GM12878 (cell line): Measurements from ENCODE around the gene MOK. TPM values are rescaled to one million over a fixed set of nuclear protein-coding genes. Genes with fewer than 3 reads are reported as not detected.

Experiments
- ATAC-seq: fragments of 200-7000 bp; cut with Tn5 transposase; 3 replicates; pipeline ENCODE4 v1.9.1; 2020; ENCODE audit warnings: mild to moderate bottlenecking, moderate library complexity
- BruUV-seq: library from RNA; stranded (reverse); fragments of 400-500 nt; replicated peaks from 2 replicates; lab custom pipeline; 2021; lab: Mats Ljungman, UMichigan
- CTCF ChIA-PET: fragments of 300-600 bp; sonication (Branson Sonifier 250); formaldehyde crosslinking; extraction: SDS; loops from one replicate; lab custom pipeline; 2021; ENCODE audit warnings: inconsistent platforms; lab: Yijun Ruan, JAX
- POLR2A ChIA-PET: fragments of 350-600 bp; formaldehyde crosslinking; extraction: SDS; loops from one replicate; lab custom pipeline; 2021; ENCODE audit warnings: inconsistent platforms; lab: Charles Lee
- RAD21 ChIA-PET: fragments of 300-600 bp; sonication (Branson Sonifier 250); formaldehyde crosslinking; loops from one replicate; lab custom pipeline; 2023; ENCODE audit warnings: antibody characterized with exemption; ENCODE audit not compliant: unreplicated experiment; lab: Charles Lee
- SMC1A ChIA-PET: fragments of 300-600 bp; sonication (Branson Sonifier 250); formaldehyde crosslinking; loops from one replicate; lab custom pipeline; 2023; ENCODE audit not compliant: unreplicated experiment, uncharacterized antibody; lab: Charles Lee
- DNase-seq: peaks from one replicate; pipeline ENCODE4 v3.0.0-alpha.2; 2011; ENCODE audit warnings: low read depth, low spot score
- FAIRE-seq: peaks from 3 replicates; lab custom pipeline; 2011; peaks lifted over from hg19 to GRCh38; lab: Jason Lieb, UNC
- H2AFZ ChIP-seq: 2 replicates; pipeline ENCODE4 v1.6.0; 2011; ENCODE audit warnings: low read depth, low read length, control low read depth; ENCODE audit not compliant: control insufficient read depth
- H3K27ac ChIP-seq: 2 replicates; pipeline ENCODE4 v1.5.1; 2011; ENCODE audit warnings: control low read depth; ENCODE audit not compliant: control insufficient read depth, insufficient read depth
- H3K27me3 ChIP-seq, 2 experiments: replicated peaks in 1 of 2; 2 replicates each; pipeline versions ENCODE4 v1.6.0 to v1.6.1; 2011; ENCODE audit warnings: low read length in 1 of 2; ENCODE audit not compliant: control insufficient read depth in 2 of 2, insufficient read depth in 2 of 2
- H3K36me3 ChIP-seq, 2 experiments: 2 replicates each; pipeline ENCODE4 v1.5.1; 2011; ENCODE audit warnings: low read length in 1 of 2; ENCODE audit not compliant: control insufficient read depth in 2 of 2, insufficient read depth in 2 of 2
- H3K4me1 ChIP-seq: 2 replicates; pipeline ENCODE4 v1.6.1; 2011; ENCODE audit warnings: mild to moderate bottlenecking, low read length, moderate library complexity, mixed read lengths; ENCODE audit not compliant: control insufficient read depth, insufficient read depth
- H3K4me2 ChIP-seq: 2 replicates; pipeline ENCODE4 v1.6.0; 2011; ENCODE audit warnings: control low read depth; ENCODE audit not compliant: control insufficient read depth, insufficient read depth
- H3K4me3 ChIP-seq: fragments of 200-600 bp; sonication (generic); 2 replicates; pipeline ENCODE4 v1.5.1; 2016
- H3K79me2 ChIP-seq: 2 replicates; pipeline ENCODE4 v1.6.0; 2011; ENCODE audit warnings: low read length; ENCODE audit not compliant: control insufficient read depth, insufficient read depth
- H3K9ac ChIP-seq: 2 replicates; pipeline ENCODE4 v1.8.0; 2011; ENCODE audit warnings: low read length, control low read depth, mixed read lengths; ENCODE audit not compliant: control insufficient read depth, insufficient read depth
- H3K9me3 ChIP-seq: replicated peaks from 3 replicates; pipeline ENCODE4 v1.5.1; 2011; ENCODE audit warnings: mild to moderate bottlenecking, low read length; ENCODE audit not compliant: control insufficient read depth, insufficient read depth
- H4K20me1 ChIP-seq: 2 replicates; pipeline ENCODE4 v1.6.0; 2011; ENCODE audit not compliant: control insufficient read depth, insufficient read depth
- CBX3 ChIP-seq: fragments of 200-600 bp; sonication (generic); IDR thresholded peaks from 2 replicates; pipeline ENCODE4 v1.6.1; 2016; ENCODE audit warnings: low read depth, borderline replicate concordance
- EED ChIP-seq: sonication (generic); IDR thresholded peaks from 2 replicates; pipeline ENCODE4 v1.6.1; 2016; ENCODE audit warnings: antibody characterized with exemption, low read depth
- EGR1 ChIP-seq, 2 experiments: IDR thresholded peaks; 1 replicate in 1 of 2; 2 replicates in 1 of 2; pipeline ENCODE4 v1.6.1; 2011 to 2012; ENCODE audit warnings: low read depth in 2 of 2, low read length in 2 of 2, borderline replicate concordance in 1 of 2, mild to moderate bottlenecking in 1 of 2, moderate library complexity in 1 of 2
- MEF2B ChIP-seq: fragments of 450-650 bp; IDR thresholded peaks from 2 replicates; pipeline ENCODE4 v1.6.1; 2018; ENCODE audit warnings: mild to moderate bottlenecking, moderate library complexity; ENCODE audit not compliant: partially characterized antibody, poor library complexity, severe bottlenecking
- NBN ChIP-seq: fragments of 450-650 bp; IDR thresholded peaks from 2 replicates; pipeline ENCODE4 v1.6.1; 2016
- POU2F2 ChIP-seq: IDR thresholded peaks from 3 replicates; pipeline ENCODE4 v1.6.1; 2011; ENCODE audit warnings: low read depth, mild to moderate bottlenecking, low read length, borderline replicate concordance
- SIX5 ChIP-seq: IDR thresholded peaks from 2 replicates; pipeline ENCODE4 v1.6.1; 2011; ENCODE audit warnings: mild to moderate bottlenecking, low read depth, low read length, moderate library complexity; ENCODE audit not compliant: severe bottlenecking
- STAT3 ChIP-seq: IDR thresholded peaks from 2 replicates; pipeline ENCODE4 v1.6.1; 2011; ENCODE audit warnings: low read depth, low read length, improper control_type of control experiment
- WGBS: methylation state at CpG from one replicate; pipeline ENCODE4 v1.1.6; 2016; ENCODE audit warnings: low lambda C conversion rate; ENCODE audit not compliant: insufficient replicate concordance, insufficient coverage; ENCODE audit errors: missing lambda C conversion rate; 5-methylcytosine and 5-hydroxymethylcytosine counted together
- in situ Hi-C: fragments of 300-500 bp; cut with MboI; formaldehyde crosslinking; loops from 9 replicates; pipeline ENCODE4 v1.14.3; 2018; ENCODE audit warnings: mixed read lengths
- intact Hi-C: fragments of 100-400 bp; cut with micrococcal nuclease; formaldehyde crosslinking; loops from one replicate; pipeline ENCODE4 v1.14.2; 2022; ENCODE audit not compliant: unreplicated experiment
- polyA plus RNA-seq, 11 experiments: library from polyadenylated mRNA; depleted of rRNA in 4 of 11; unstranded in 6 of 11; stranded (reverse) in 5 of 11; fragments of >200 nt; fragmentation: Nextera tagmentation in 4 of 11; fragmentation: Illumina TruSeq in 1 of 11; extraction: Ambion mirVana in 4 of 11; extraction: Trizol in 1 of 11; gene quantifications; 1 replicate in 1 of 11; 2 replicates in 10 of 11; pipeline versions ENCODE4 v1.2.1 to v1.2.3, GENCODE V29; 2011 to 2016; ENCODE audit warnings: inconsistent platforms in 2 of 11, missing spikeins in 2 of 11, low read depth in 1 of 11
- total RNA-seq, 4 experiments: library from RNA; depleted of rRNA in 3 of 4; stranded (reverse); fragments of >200 nt in 3 of 4; fragmentation: Illumina TruSeq in 1 of 4; extraction: Trizol in 1 of 4; gene quantifications; 2 replicates each; pipeline versions ENCODE4 v1.2.1 to v1.2.3, GENCODE V29; 2013 to 2021
- TF ChIP-seq, protein P1 (sequence below): fragments of 450-650 bp; IDR thresholded peaks from 2 replicates; pipeline ENCODE4 v1.6.1; 2017; ENCODE audit warnings: mild to moderate bottlenecking, moderate library complexity
- TF ChIP-seq, protein P2 (sequence below): fragments of 450-650 bp; IDR thresholded peaks from 2 replicates; pipeline ENCODE4 v1.6.1; 2016; ENCODE audit warnings: mild to moderate bottlenecking

Gene MOK
- total and polyA plus RNA-seq, 10 of the 15 experiments (the other 5 are each of a cell fraction or from before 2014, with no cell fraction given), result 0.10 to 3.0 (median 1.4) TPM

DNA sequence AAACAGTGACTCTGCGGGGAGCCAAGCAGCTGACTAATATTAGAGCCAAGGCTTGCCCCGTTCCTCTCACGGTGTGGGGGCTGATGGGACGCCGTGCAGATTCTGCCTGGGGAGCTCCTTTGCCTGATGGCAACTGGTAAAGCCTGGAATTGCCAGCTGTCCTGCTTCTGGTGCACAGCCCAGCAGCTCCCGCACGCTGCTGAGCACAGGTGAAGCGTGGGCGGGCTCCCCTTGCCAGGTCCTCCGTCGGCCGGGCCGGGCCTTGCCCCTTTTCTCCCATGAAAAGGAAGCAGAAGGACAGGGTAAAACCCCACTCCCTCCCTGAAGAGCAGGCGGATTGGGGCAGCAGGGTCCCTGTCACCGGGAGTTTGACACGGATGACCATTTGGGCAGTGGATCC is 86.3 kb downstream of the MOK start (continued):
- no peak for TF ChIP-seq EGR1 (IDR thresholded peaks at IDR 0.05; ENCODE audit: borderline replicate concordance in 1 of 2, low read depth in 2 of 2, low read length in 2 of 2)
- TF ChIP-seq, protein P1, sequence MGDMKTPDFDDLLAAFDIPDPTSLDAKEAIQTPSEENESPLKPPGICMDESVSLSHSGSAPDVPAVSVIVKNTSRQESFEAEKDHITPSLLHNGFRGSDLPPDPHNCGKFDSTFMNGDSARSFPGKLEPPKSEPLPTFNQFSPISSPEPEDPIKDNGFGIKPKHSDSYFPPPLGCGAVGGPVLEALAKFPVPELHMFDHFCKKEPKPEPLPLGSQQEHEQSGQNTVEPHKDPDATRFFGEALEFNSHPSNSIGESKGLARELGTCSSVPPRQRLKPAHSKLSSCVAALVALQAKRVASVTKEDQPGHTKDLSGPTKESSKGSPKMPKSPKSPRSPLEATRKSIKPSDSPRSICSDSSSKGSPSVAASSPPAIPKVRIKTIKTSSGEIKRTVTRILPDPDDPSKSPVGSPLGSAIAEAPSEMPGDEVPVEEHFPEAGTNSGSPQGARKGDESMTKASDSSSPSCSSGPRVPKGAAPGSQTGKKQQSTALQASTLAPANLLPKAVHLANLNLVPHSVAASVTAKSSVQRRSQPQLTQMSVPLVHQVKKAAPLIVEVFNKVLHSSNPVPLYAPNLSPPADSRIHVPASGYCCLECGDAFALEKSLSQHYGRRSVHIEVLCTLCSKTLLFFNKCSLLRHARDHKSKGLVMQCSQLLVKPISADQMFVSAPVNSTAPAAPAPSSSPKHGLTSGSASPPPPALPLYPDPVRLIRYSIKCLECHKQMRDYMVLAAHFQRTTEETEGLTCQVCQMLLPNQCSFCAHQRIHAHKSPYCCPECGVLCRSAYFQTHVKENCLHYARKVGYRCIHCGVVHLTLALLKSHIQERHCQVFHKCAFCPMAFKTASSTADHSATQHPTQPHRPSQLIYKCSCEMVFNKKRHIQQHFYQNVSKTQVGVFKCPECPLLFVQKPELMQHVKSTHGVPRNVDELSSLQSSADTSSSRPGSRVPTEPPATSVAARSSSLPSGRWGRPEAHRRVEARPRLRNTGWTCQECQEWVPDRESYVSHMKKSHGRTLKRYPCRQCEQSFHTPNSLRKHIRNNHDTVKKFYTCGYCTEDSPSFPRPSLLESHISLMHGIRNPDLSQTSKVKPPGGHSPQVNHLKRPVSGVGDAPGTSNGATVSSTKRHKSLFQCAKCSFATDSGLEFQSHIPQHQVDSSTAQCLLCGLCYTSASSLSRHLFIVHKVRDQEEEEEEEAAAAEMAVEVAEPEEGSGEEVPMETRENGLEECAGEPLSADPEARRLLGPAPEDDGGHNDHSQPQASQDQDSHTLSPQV, result no peak

DNA sequence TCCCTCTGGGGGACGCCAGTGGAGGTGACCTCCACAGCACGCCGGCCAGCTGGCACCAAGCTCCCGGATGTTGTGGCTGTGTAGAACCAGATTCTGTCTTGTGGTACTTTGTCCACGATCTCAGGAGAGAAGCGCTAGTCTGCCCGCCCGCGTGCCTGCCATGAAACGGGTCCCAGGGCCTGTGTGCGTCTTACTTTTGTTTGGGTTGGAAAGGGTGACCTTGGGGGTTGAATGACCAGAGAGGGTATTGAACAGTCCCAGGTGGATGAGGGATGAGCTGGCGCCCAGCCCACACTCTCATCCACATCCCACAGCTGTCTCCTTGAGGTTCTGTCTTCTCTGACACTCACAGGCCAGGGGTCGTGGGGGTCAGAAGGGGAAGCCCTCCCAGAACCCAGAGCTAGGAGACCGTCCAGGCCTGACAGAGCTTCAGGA is 87.0 kb downstream of the MOK start:
- H3K9me3 ChIP-seq, result no peaks in the 10 kb centered on the region
- RAD21 ChIA-PET, result no interaction called here
- BruUV-seq, result no TSS peak

More for the DNA sequence above, 87.0 kb downstream of the MOK start:
- 84% methylated on average over 14 of the region's 14 CpGs for WGBS
- ATAC-seq (no peak), DNase-seq (no peak), FAIRE-seq (no peak)
- intact Hi-C loops, result no loop called here
- Histone ChIP-seq H2AFZ (no peak overlapping the region), H3K27ac (no peak overlapping the region), H3K4me3 (no peak overlapping the region), H4K20me1 (no peaks in the 10 kb centered on the region), H3K4me1 (peaks cover 10% of the 10 kb centered on the region), H3K27me3 (no peaks in the 10 kb centered on the region), H3K9ac (no peak overlapping the region), H3K4me2 (no peak overlapping the region), H3K79me2 (no peaks in the 10 kb centered on the region), H3K36me3 (no peaks in the 10 kb centered on the region; a peak in 3 of 4 replicates)
- CTCF ChIA-PET, result no interaction called here
- SMC1A ChIA-PET, result interaction anchor here (1.1 kb wide), 1 partner anchor 37 kb away, joined by 3 read pairs; no protein-coding TSS in a partner anchor
- in situ Hi-C loops, result no loop called here
- TF ChIP-seq SIX5 (no peak), MEF2B (no peak), EED (no peak), STAT3 (no peak), NBN (no peak), POU2F2 (no peak), CBX3 (no peak)
- TF ChIP-seq, protein P2, sequence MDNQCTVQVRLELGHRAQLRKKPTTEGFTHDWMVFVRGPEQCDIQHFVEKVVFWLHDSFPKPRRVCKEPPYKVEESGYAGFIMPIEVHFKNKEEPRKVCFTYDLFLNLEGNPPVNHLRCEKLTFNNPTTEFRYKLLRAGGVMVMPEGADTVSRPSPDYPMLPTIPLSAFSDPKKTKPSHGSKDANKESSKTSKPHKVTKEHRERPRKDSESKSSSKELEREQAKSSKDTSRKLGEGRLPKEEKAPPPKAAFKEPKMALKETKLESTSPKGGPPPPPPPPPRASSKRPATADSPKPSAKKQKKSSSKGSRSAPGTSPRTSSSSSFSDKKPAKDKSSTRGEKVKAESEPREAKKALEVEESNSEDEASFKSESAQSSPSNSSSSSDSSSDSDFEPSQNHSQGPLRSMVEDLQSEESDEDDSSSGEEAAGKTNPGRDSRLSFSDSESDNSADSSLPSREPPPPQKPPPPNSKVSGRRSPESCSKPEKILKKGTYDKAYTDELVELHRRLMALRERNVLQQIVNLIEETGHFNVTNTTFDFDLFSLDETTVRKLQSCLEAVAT, result no peak
- POLR2A ChIA-PET, result no interaction called here
